Measurements from ENCODE around the gene NRP1. TPM values are rescaled to one million over a fixed set of nuclear protein-coding genes. Genes with fewer than 3 reads are reported as not detected.

NRP1 gene
- polyA plus RNA-seq, 2 donors = 2.6 to 4.6 TPM

- no peaks in the 10 kb centered on the region for H3K27me3 ChIP-seq (ENCODE audit: control insufficient read depth in 1 of 2, insufficient read depth in 2 of 2, low read length in 2 of 2)
- WGBS, 2 donors = 72 to 84% methylated on average over 12 of the region's 12 CpGs
- peaks cover 0 to 3% of the 10 kb centered on the region in 2 donors for H3K4me1 ChIP-seq (ENCODE audit: control insufficient read depth in 2 of 2, insufficient read depth in 2 of 2, low read length in 1 of 2)
- no peak overlapping the region for H3K4me3 ChIP-seq (ENCODE audit: low read depth in 1 of 2, low read length in 2 of 2)
- H3K9me3 ChIP-seq (ENCODE audit: control insufficient read depth in 2 of 2, insufficient read depth in 1 of 2, low read depth in 1 of 2, low read length in 1 of 2) = peaks cover 0 to 2% of the 10 kb centered on the region in 2 donors
- H3K27ac ChIP-seq (ENCODE audit: low read depth in 2 of 2, low read length in 1 of 2) = peak overlapping the region in 1 of 2 donors; percentile 26
- no peaks in the 10 kb centered on the region for H3K36me3 ChIP-seq (ENCODE audit: control insufficient read depth in 2 of 2, insufficient read depth in 2 of 2, low read length in 1 of 2)
Observed at GRCh38 chr10:33137356-33138005, 197.0 kb downstream of the NRP1 start.

- H3K27ac ChIP-seq (ENCODE audit: low read depth in 2 of 2, low read length in 1 of 2) = peak overlapping the region; percentile 45 to 66
- H3K36me3 ChIP-seq (ENCODE audit: control insufficient read depth in 2 of 2, insufficient read depth in 2 of 2, low read length in 1 of 2) = no peaks in the 10 kb centered on the region
- peaks cover 0 to 2% of the 10 kb centered on the region in 2 donors for H3K9me3 ChIP-seq (ENCODE audit: control insufficient read depth in 2 of 2, insufficient read depth in 1 of 2, low read depth in 1 of 2, low read length in 1 of 2)
- H3K4me1 ChIP-seq (ENCODE audit: control insufficient read depth in 2 of 2, insufficient read depth in 2 of 2, low read length in 1 of 2) = peaks cover 0 to 3% of the 10 kb centered on the region in 2 donors
- no peaks in the 10 kb centered on the region for H3K27me3 ChIP-seq (ENCODE audit: control insufficient read depth in 1 of 2, insufficient read depth in 2 of 2, low read length in 2 of 2)
- no peak overlapping the region for H3K4me3 ChIP-seq (ENCODE audit: low read depth in 1 of 2, low read length in 2 of 2)
- WGBS, 2 donors = 18 to 23% methylated on average over 1 of the region's 1 CpG
Observed at GRCh38 chr10:33136781-33137180, 197.7 kb downstream of the NRP1 start.

- no peaks in the 10 kb centered on the region for H3K36me3 ChIP-seq (ENCODE audit: control insufficient read depth in 2 of 2, insufficient read depth in 2 of 2, low read length in 1 of 2)
- H3K27ac ChIP-seq (ENCODE audit: low read depth in 2 of 2, low read length in 1 of 2) = peak overlapping the region; percentile 45 to 66
- peaks cover 0 to 2% of the 10 kb centered on the region in 2 donors for H3K9me3 ChIP-seq (ENCODE audit: control insufficient read depth in 2 of 2, insufficient read depth in 1 of 2, low read depth in 1 of 2, low read length in 1 of 2)
- WGBS, 2 donors = 28 to 47% methylated on average over 3 of the region's 3 CpGs
- H3K27me3 ChIP-seq (ENCODE audit: control insufficient read depth in 1 of 2, insufficient read depth in 2 of 2, low read length in 2 of 2) = no peaks in the 10 kb centered on the region
- H3K4me1 ChIP-seq (ENCODE audit: control insufficient read depth in 2 of 2, insufficient read depth in 2 of 2, low read length in 1 of 2) = peaks cover 0 to 3% of the 10 kb centered on the region in 2 donors
- H3K4me3 ChIP-seq (ENCODE audit: low read depth in 1 of 2, low read length in 2 of 2) = no peak overlapping the region
Observed at GRCh38 chr10:33136271-33136670, 198.2 kb downstream of the NRP1 start.

- peak overlapping the region; percentile 54 to 79 for H3K27ac ChIP-seq (ENCODE audit: low read depth in 2 of 2, low read length in 1 of 2)
- 40 to 47% methylated on average over 11 of the region's 11 CpGs for WGBS, 2 donors
- no peak overlapping the region for H3K4me3 ChIP-seq (ENCODE audit: low read depth in 1 of 2, low read length in 2 of 2)
- peaks cover 0 to 2% of the 10 kb centered on the region in 2 donors for H3K9me3 ChIP-seq (ENCODE audit: control insufficient read depth in 2 of 2, insufficient read depth in 1 of 2, low read depth in 1 of 2, low read length in 1 of 2)
- peaks cover 0 to 3% of the 10 kb centered on the region in 2 donors for H3K4me1 ChIP-seq (ENCODE audit: control insufficient read depth in 2 of 2, insufficient read depth in 2 of 2, low read length in 1 of 2)
- H3K36me3 ChIP-seq (ENCODE audit: control insufficient read depth in 2 of 2, insufficient read depth in 2 of 2, low read length in 1 of 2) = no peaks in the 10 kb centered on the region
- no peaks in the 10 kb centered on the region for H3K27me3 ChIP-seq (ENCODE audit: control insufficient read depth in 1 of 2, insufficient read depth in 2 of 2, low read length in 2 of 2)
Observed at GRCh38 chr10:33134011-33134751, 200.3 kb downstream of the NRP1 start.

- Histone ChIP-seq H3K4me1 (ENCODE audit: control insufficient read depth in 2 of 2, insufficient read depth in 2 of 2, low read length in 1 of 2) (peaks cover 0 to 3% of the 10 kb centered on the region in 2 donors), H3K27me3 (ENCODE audit: control insufficient read depth in 1 of 2, insufficient read depth in 2 of 2, low read length in 2 of 2) (no peaks in the 10 kb centered on the region), H3K9me3 (ENCODE audit: control insufficient read depth in 2 of 2, insufficient read depth in 1 of 2, low read depth in 1 of 2, low read length in 1 of 2) (peaks cover 0 to 2% of the 10 kb centered on the region in 2 donors), H3K36me3 (ENCODE audit: control insufficient read depth in 2 of 2, insufficient read depth in 2 of 2, low read length in 1 of 2) (no peaks in the 10 kb centered on the region), H3K27ac (ENCODE audit: low read depth in 2 of 2, low read length in 1 of 2) (peak overlapping the region; percentile 45 to 47), H3K4me3 (ENCODE audit: low read depth in 1 of 2, low read length in 2 of 2) (no peak overlapping the region)
Observed at GRCh38 chr10:33133557-33133956, 200.9 kb downstream of the NRP1 start.

GRCh38 chr10:33132626-33133025 is 201.8 kb downstream of the NRP1 start:
- Histone ChIP-seq H3K9me3 (ENCODE audit: control insufficient read depth in 2 of 2, insufficient read depth in 1 of 2, low read depth in 1 of 2, low read length in 1 of 2) (peaks cover 0 to 2% of the 10 kb centered on the region in 2 donors), H3K27ac (ENCODE audit: low read depth in 2 of 2, low read length in 1 of 2) (no peak overlapping the region)

GRCh38 chr10:33129996-33130386 is 204.5 kb downstream of the NRP1 start:
- Histone ChIP-seq H3K4me3 (ENCODE audit: low read depth in 1 of 2, low read length in 2 of 2) (no peak overlapping the region), H3K27me3 (ENCODE audit: control insufficient read depth in 1 of 2, insufficient read depth in 2 of 2, low read length in 2 of 2) (no peaks in the 10 kb centered on the region), H3K4me1 (ENCODE audit: control insufficient read depth in 2 of 2, insufficient read depth in 2 of 2, low read length in 1 of 2) (peaks cover 0 to 14% of the 10 kb centered on the region in 2 donors), H3K27ac (ENCODE audit: low read depth in 2 of 2, low read length in 1 of 2) (no peak overlapping the region), H3K36me3 (ENCODE audit: control insufficient read depth in 2 of 2, insufficient read depth in 2 of 2, low read length in 1 of 2) (no peaks in the 10 kb centered on the region), H3K9me3 (ENCODE audit: control insufficient read depth in 2 of 2, insufficient read depth in 1 of 2, low read depth in 1 of 2, low read length in 1 of 2) (no peaks in the 10 kb centered on the region)
- 58% methylated on average over 5 of the region's 5 CpGs for WGBS, 2 donors

More at GRCh38 chr10:33132626-33133025, 201.8 kb downstream of the NRP1 start:
- WGBS, 2 donors = 86 to 94% methylated on average over 1 of the region's 1 CpG
- H3K36me3 ChIP-seq (ENCODE audit: control insufficient read depth in 2 of 2, insufficient read depth in 2 of 2, low read length in 1 of 2) = no peaks in the 10 kb centered on the region
- H3K4me3 ChIP-seq (ENCODE audit: low read depth in 1 of 2, low read length in 2 of 2) = no peak overlapping the region
- H3K4me1 ChIP-seq (ENCODE audit: control insufficient read depth in 2 of 2, insufficient read depth in 2 of 2, low read length in 1 of 2) = peaks cover 0 to 3% of the 10 kb centered on the region in 2 donors
- H3K27me3 ChIP-seq (ENCODE audit: control insufficient read depth in 1 of 2, insufficient read depth in 2 of 2, low read length in 2 of 2) = no peaks in the 10 kb centered on the region

- no peaks in the 10 kb centered on the region for H3K27me3 ChIP-seq (ENCODE audit: control insufficient read depth in 1 of 2, insufficient read depth in 2 of 2, low read length in 2 of 2)
- 37 to 49% methylated on average over 10 of the region's 10 CpGs for WGBS, 2 donors
- H3K9me3 ChIP-seq (ENCODE audit: control insufficient read depth in 2 of 2, insufficient read depth in 1 of 2, low read depth in 1 of 2, low read length in 1 of 2) = no peaks in the 10 kb centered on the region
- no peaks in the 10 kb centered on the region for H3K36me3 ChIP-seq (ENCODE audit: control insufficient read depth in 2 of 2, insufficient read depth in 2 of 2, low read length in 1 of 2)
- H3K4me3 ChIP-seq (ENCODE audit: low read depth in 1 of 2, low read length in 2 of 2) = no peak overlapping the region
- peaks cover 0 to 14% of the 10 kb centered on the region in 2 donors for H3K4me1 ChIP-seq (ENCODE audit: control insufficient read depth in 2 of 2, insufficient read depth in 2 of 2, low read length in 1 of 2)
- H3K27ac ChIP-seq (ENCODE audit: low read depth in 2 of 2, low read length in 1 of 2) = peak overlapping the region in 1 of 2 donors; percentile 72
Observed at GRCh38 chr10:33129141-33129995, 205.1 kb downstream of the NRP1 start.

GRCh38 chr10:33127622-33128021 is 206.8 kb downstream of the NRP1 start:
- 80 to 86% methylated on average over 7 to 8 of the region's 9 CpGs for WGBS, 2 donors
- H3K36me3 ChIP-seq (ENCODE audit: control insufficient read depth in 2 of 2, insufficient read depth in 2 of 2, low read length in 1 of 2) = no peaks in the 10 kb centered on the region
- no peaks in the 10 kb centered on the region for H3K9me3 ChIP-seq (ENCODE audit: control insufficient read depth in 2 of 2, insufficient read depth in 1 of 2, low read depth in 1 of 2, low read length in 1 of 2)
- peaks cover 0 to 12% of the 10 kb centered on the region in 2 donors for H3K4me1 ChIP-seq (ENCODE audit: control insufficient read depth in 2 of 2, insufficient read depth in 2 of 2, low read length in 1 of 2)
- H3K27me3 ChIP-seq (ENCODE audit: control insufficient read depth in 1 of 2, insufficient read depth in 2 of 2, low read length in 2 of 2) = no peaks in the 10 kb centered on the region
- H3K4me3 ChIP-seq (ENCODE audit: low read depth in 1 of 2, low read length in 2 of 2) = no peak overlapping the region
- H3K27ac ChIP-seq (ENCODE audit: low read depth in 2 of 2, low read length in 1 of 2) = peak overlapping the region in 1 of 2 donors; percentile 56

Measured in esophagus (tissue), 2 donors.